Measurements from ENCODE around the gene C4A.
"Not testable (repeated sequence)": the region's sequence is repeated elsewhere in the genome, so short reads cannot be mapped to it uniquely, and the experiment has no call there.

C4A gene

GRCh38 chr6:31989363-31989762 is 7.5 kb downstream of the C4A start:
- not testable (repeated sequence) for H3K27ac ChIP-seq (ENCODE audit: low read depth, low read length); H3K79me2 ChIP-seq (ENCODE audit: insufficient read depth, low read length); H3K4me2 ChIP-seq (ENCODE audit: low read depth, low read length, poor library complexity, severe bottlenecking); H2AFZ ChIP-seq (ENCODE audit: low read depth, low read length, severe bottlenecking); H3K9me3 ChIP-seq (ENCODE audit: insufficient read depth, low read length); H3K9ac ChIP-seq (ENCODE audit: low read length); H3K27me3 ChIP-seq (ENCODE audit: low read length); H3K36me3 ChIP-seq (ENCODE audit: low read length); H4K20me1 ChIP-seq (ENCODE audit: low read depth, low read length); H3K9me2 ChIP-seq (replicated peaks; ENCODE audit: insufficient read depth, low read length); H3K4me3 ChIP-seq (ENCODE audit: insufficient read depth, low read length, poor library complexity, severe bottlenecking); H3F3A ChIP-seq (ENCODE audit: insufficient read depth)

DNA sequence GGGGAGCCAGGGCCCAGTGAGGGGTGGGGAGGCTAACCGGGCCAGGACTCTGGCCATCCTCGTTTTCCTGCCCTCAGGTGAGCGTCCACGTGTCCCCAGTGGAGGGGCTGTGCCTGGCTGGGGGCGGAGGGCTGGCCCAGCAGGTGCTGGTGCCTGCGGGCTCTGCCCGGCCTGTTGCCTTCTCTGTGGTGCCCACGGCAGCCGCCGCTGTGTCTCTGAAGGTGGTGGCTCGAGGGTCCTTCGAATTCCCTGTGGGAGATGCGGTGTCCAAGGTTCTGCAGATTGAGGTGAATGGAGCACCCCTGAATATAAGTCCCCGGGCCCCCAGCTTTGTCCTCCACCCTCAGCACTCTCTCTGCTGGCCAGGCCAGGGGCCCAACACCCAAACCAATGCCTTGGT is 12.6 kb downstream of the C4A start:
- not testable (repeated sequence) for H3K36me3 ChIP-seq (ENCODE audit: low read length); H2AFZ ChIP-seq (ENCODE audit: low read depth, low read length, severe bottlenecking); H3F3A ChIP-seq (ENCODE audit: insufficient read depth); H3K9ac ChIP-seq (ENCODE audit: low read length); H3K4me2 ChIP-seq (ENCODE audit: low read depth, low read length, poor library complexity, severe bottlenecking); H3K27me3 ChIP-seq (ENCODE audit: low read length); H3K27ac ChIP-seq (ENCODE audit: low read depth, low read length); H3K79me2 ChIP-seq (ENCODE audit: insufficient read depth, low read length); H3K9me2 ChIP-seq (replicated peaks; ENCODE audit: insufficient read depth, low read length); H4K20me1 ChIP-seq (ENCODE audit: low read depth, low read length); H3K4me3 ChIP-seq (ENCODE audit: insufficient read depth, low read length, poor library complexity, severe bottlenecking); H3K9me3 ChIP-seq (ENCODE audit: insufficient read depth, low read length)

DNA sequence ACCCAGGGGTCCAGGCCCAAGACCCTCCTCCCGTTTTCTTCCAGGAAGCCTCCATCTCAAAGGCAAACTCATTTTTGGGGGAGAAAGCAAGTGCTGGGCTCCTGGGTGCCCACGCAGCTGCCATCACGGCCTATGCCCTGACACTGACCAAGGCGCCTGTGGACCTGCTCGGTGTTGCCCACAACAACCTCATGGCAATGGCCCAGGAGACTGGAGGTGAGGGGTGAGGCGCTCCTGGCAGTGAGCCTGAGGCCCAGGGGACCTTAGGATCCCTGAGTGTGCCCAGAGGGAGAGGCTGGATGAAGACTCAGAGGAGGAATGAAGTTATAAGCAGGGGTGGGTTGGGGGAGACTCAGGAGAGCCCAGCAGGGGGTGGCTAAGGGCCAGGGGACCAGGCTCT is 14.5 kb downstream of the C4A start:
- not testable (repeated sequence) for H3F3A ChIP-seq (ENCODE audit: insufficient read depth); H3K27me3 ChIP-seq (ENCODE audit: low read length); H3K9me2 ChIP-seq (replicated peaks; ENCODE audit: insufficient read depth, low read length); H3K27ac ChIP-seq (ENCODE audit: low read depth, low read length); H3K4me2 ChIP-seq (ENCODE audit: low read depth, low read length, poor library complexity, severe bottlenecking); H4K20me1 ChIP-seq (ENCODE audit: low read depth, low read length); H3K4me3 ChIP-seq (ENCODE audit: insufficient read depth, low read length, poor library complexity, severe bottlenecking); H3K9me3 ChIP-seq (ENCODE audit: insufficient read depth, low read length); H3K79me2 ChIP-seq (ENCODE audit: insufficient read depth, low read length); H3K36me3 ChIP-seq (ENCODE audit: low read length); H3K9ac ChIP-seq (ENCODE audit: low read length); H2AFZ ChIP-seq (ENCODE audit: low read depth, low read length, severe bottlenecking)

GRCh38 chr6:32002546-32003268 is 20.9 kb downstream of the C4A start:
- not testable (repeated sequence) for H3K36me3 ChIP-seq (ENCODE audit: low read length)

DNA sequence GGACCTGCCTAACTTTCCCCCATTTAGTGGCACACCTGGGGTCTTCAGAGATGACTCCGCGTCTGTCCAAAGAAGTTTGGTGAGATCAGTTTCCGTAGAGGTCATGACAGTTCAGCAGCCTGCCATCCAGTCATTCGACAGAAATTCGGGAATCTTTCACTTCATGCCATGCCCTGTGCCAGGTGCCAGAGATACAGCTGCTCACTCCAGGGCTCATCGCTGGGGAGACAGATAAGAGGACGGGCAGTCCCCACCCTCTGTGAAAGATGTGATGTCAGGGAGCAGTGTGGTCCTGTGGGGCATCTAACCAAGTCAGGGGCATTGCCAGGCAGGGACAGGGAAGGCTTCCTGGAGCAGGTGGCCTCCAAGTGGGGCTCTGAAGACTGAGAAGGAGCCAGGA is 21.4 kb downstream of the C4A start:
- not testable (repeated sequence) for H3F3A ChIP-seq (ENCODE audit: insufficient read depth); H2AFZ ChIP-seq (ENCODE audit: low read depth, low read length, severe bottlenecking); H3K27ac ChIP-seq (ENCODE audit: low read depth, low read length); H3K9me2 ChIP-seq (replicated peaks; ENCODE audit: insufficient read depth, low read length); H4K20me1 ChIP-seq (ENCODE audit: low read depth, low read length); H3K4me3 ChIP-seq (ENCODE audit: insufficient read depth, low read length, poor library complexity, severe bottlenecking); H3K9me3 ChIP-seq (ENCODE audit: insufficient read depth, low read length); H3K4me2 ChIP-seq (ENCODE audit: low read depth, low read length, poor library complexity, severe bottlenecking); H3K79me2 ChIP-seq (ENCODE audit: insufficient read depth, low read length); H3K9ac ChIP-seq (ENCODE audit: low read length); H3K27me3 ChIP-seq (ENCODE audit: low read length); H3K36me3 ChIP-seq (ENCODE audit: low read length)

More at GRCh38 chr6:32002546-32003268, 20.9 kb downstream of the C4A start:
- H3K9me3 ChIP-seq (ENCODE audit: insufficient read depth, low read length); H3K4me2 ChIP-seq (ENCODE audit: low read depth, low read length, poor library complexity, severe bottlenecking); H3K27me3 ChIP-seq (ENCODE audit: low read length); H3F3A ChIP-seq (ENCODE audit: insufficient read depth); H3K27ac ChIP-seq (ENCODE audit: low read depth, low read length); H4K20me1 ChIP-seq (ENCODE audit: low read depth, low read length); H2AFZ ChIP-seq (ENCODE audit: low read depth, low read length, severe bottlenecking); H3K9me2 ChIP-seq (replicated peaks; ENCODE audit: insufficient read depth, low read length); H3K9ac ChIP-seq (ENCODE audit: low read length); H3K4me3 ChIP-seq (ENCODE audit: insufficient read depth, low read length, poor library complexity, severe bottlenecking); H3K79me2 ChIP-seq (ENCODE audit: insufficient read depth, low read length): not testable (repeated sequence)

- H3F3A ChIP-seq (ENCODE audit: insufficient read depth); H2AFZ ChIP-seq (ENCODE audit: low read depth, low read length, severe bottlenecking); H3K9me2 ChIP-seq (replicated peaks; ENCODE audit: insufficient read depth, low read length); H3K79me2 ChIP-seq (ENCODE audit: insufficient read depth, low read length); H3K27me3 ChIP-seq (ENCODE audit: low read length); H3K36me3 ChIP-seq (ENCODE audit: low read length); H3K4me3 ChIP-seq (ENCODE audit: insufficient read depth, low read length, poor library complexity, severe bottlenecking); H4K20me1 ChIP-seq (ENCODE audit: low read depth, low read length); H3K4me2 ChIP-seq (ENCODE audit: low read depth, low read length, poor library complexity, severe bottlenecking); H3K9me3 ChIP-seq (ENCODE audit: insufficient read depth, low read length); H3K9ac ChIP-seq (ENCODE audit: low read length); H3K27ac ChIP-seq (ENCODE audit: low read depth, low read length): not testable (repeated sequence)
Measured at GRCh38 chr6:32004393-32004792, 22.5 kb downstream of the C4A start.

- H4K20me1 ChIP-seq (ENCODE audit: low read depth, low read length); H2AFZ ChIP-seq (ENCODE audit: low read depth, low read length, severe bottlenecking); H3K9me2 ChIP-seq (replicated peaks; ENCODE audit: insufficient read depth, low read length); H3K9ac ChIP-seq (ENCODE audit: low read length); H3K79me2 ChIP-seq (ENCODE audit: insufficient read depth, low read length); H3K27me3 ChIP-seq (ENCODE audit: low read length); H3K36me3 ChIP-seq (ENCODE audit: low read length); H3K9me3 ChIP-seq (ENCODE audit: insufficient read depth, low read length); H3K4me3 ChIP-seq (ENCODE audit: insufficient read depth, low read length, poor library complexity, severe bottlenecking); H3K4me2 ChIP-seq (ENCODE audit: low read depth, low read length, poor library complexity, severe bottlenecking); H3F3A ChIP-seq (ENCODE audit: insufficient read depth); H3K27ac ChIP-seq (ENCODE audit: low read depth, low read length): not testable (repeated sequence)
Measured at GRCh38 chr6:32004864-32005537, 23.1 kb downstream of the C4A start.

DNA sequence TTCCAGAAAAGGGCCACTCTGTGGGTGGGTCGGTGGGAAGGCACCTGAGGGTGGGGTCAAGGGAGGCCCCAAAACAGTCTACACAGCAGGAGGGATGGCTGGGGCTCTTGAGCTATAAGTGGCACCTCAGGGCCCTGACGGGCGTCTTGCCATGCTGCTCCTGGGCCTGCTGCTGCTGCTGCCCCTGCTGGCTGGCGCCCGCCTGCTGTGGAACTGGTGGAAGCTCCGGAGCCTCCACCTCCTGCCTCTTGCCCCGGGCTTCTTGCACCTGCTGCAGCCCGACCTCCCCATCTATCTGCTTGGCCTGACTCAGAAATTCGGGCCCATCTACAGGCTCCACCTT is 23.7 kb downstream of the C4A start:
- not testable (repeated sequence) for H3K27ac ChIP-seq (ENCODE audit: low read depth, low read length)

More for the DNA sequence above, 23.7 kb downstream of the C4A start:
- not testable (repeated sequence) for H3K27me3 ChIP-seq (ENCODE audit: low read length); H2AFZ ChIP-seq (ENCODE audit: low read depth, low read length, severe bottlenecking); H3K79me2 ChIP-seq (ENCODE audit: insufficient read depth, low read length); H3K9ac ChIP-seq (ENCODE audit: low read length); H3K9me3 ChIP-seq (ENCODE audit: insufficient read depth, low read length); H3K36me3 ChIP-seq (ENCODE audit: low read length); H3K4me3 ChIP-seq (ENCODE audit: insufficient read depth, low read length, poor library complexity, severe bottlenecking); H3F3A ChIP-seq (ENCODE audit: insufficient read depth); H4K20me1 ChIP-seq (ENCODE audit: low read depth, low read length); H3K9me2 ChIP-seq (replicated peaks; ENCODE audit: insufficient read depth, low read length); H3K4me2 ChIP-seq (ENCODE audit: low read depth, low read length, poor library complexity, severe bottlenecking)

Measured in SU-DHL-6 (cell line).